NCI-H1105 (cell line): ENCODE measurements around the gene ZNF467.

Source experiments
- DNase-seq: peaks from one replicate; lab custom pipeline; 2025; lab: John Stamatoyannopoulos, UW

ZNF467 gene, protein sequence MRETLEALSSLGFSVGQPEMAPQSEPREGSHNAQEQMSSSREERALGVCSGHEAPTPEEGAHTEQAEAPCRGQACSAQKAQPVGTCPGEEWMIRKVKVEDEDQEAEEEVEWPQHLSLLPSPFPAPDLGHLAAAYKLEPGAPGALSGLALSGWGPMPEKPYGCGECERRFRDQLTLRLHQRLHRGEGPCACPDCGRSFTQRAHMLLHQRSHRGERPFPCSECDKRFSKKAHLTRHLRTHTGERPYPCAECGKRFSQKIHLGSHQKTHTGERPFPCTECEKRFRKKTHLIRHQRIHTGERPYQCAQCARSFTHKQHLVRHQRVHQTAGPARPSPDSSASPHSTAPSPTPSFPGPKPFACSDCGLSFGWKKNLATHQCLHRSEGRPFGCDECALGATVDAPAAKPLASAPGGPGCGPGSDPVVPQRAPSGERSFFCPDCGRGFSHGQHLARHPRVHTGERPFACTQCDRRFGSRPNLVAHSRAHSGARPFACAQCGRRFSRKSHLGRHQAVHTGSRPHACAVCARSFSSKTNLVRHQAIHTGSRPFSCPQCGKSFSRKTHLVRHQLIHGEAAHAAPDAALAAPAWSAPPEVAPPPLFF

DNA sequence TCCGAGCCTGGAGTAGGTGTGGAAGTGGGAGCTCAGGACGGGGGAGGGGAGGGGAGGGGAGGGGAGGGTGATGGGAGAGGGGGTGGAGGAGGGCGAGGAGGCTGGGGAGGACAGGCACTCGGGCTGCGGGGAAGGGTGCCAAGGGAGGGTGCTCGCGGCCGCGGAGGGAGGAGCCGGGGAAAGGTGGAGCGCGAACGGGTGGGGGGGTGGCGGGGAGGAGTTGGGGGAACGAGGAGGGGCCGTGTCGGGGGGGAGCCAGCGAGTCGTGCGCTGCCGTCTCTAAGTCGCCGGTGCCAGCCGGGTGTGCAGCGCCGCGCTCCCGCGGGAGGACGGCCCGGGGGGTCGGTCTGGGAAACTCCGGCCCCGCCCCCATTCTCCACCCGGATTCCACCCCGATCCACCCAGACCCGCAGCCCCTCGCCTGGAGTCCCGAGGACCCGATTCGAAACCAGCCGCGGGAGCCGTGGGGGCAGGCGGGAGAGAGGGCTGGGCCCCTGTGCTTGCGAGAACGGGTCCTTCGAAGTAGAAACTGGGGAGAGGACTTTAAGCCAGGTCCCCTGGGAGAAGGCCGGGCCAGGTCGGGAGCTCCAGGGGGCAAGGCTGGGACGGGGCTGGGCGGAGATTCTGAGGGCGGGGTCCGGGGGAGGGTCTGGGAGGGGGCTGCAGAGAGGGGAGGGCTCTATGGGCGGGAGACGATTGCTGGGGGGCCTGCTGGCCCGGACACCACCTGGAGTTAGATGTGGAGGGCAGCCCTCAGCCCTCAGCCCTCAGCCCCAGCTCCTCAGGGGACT lies at the start of gene ZNF467:
ZNF467 (minus strand) TSS at position 143 of the 791 bp plus-strand sequence. CDS start 2,556 bp downstream, outside the sequence.
- peak; percentile 71 for DNase-seq

DNA sequence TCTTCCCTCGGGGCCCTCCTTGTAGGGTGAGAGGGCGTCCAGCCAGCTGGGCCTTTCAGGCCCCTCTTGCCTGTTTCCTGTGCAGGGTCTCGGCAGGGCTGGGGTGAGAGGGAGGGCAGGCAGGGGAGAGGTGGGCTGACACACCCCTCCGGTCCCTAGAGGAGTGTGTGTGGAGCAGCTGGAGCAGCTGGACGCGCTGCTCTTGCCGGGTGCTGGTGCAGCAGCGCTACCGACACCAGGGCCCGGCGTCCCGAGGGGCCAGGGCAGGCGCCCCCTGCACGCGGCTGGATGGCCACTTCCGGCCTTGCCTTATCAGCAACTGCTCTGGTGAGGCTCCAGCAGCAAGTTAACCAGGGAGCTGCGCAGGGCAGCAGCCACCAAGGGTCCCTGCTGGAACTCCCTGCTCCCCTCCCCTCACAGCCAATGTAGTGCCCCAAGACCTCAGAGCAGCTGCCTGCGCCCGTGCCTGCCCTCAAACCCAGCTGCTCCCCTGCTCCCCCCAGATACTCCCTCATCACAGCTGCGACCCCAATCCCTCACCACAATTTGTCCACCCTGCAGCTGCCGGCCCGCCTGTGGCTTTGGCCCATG lies 49.1 kb upstream of the ZNF467 start:
- DNase-seq: no peak

DNA sequence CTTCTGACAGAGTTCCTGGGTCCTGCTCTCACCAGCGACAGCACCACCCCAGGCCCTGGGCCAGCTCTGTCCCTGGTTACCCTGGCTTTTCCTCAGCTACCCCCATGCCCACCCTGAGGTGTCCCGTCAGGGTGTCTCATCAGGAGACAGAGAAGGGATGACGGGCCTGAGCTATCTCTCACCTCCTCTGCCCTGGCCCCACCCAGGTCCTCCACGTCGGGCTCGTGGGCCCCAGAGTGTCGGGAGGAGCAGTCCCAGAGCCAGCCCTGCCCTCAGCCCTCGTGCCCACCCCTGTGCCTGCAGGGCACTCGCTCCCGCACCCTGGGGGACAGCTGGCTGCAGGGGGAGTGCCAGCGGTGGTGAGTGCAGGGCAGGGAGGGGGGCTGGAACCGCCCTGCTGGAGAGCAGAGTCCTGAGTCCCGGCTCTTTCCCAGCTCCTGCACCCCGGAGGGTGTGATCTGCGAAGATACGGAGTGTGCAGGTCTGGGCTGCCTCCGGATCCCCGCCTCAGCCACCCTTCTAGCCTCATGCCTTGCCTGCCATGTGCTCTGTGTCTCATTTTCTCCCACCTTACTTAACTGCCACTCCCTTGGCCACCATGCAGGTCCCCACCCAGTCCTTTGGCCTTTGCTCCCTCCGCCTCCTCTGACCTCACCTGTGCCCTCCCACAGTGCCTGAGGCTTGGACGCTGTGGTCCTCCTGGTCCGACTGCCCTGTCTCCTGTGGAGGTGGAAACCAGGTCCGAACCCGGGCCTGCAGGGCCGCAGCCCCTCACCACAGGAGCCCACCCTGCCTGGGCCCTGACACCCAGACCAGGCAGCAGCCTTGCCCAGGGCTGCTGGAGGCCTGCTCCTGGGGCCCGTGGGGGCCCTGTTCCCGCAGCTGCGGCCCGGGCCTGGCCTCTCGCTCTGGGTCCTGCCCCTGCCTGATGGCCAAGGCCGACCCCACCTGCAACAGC lies 48.1 kb upstream of the ZNF467 start:
- DNase-seq: no peak

DNA sequence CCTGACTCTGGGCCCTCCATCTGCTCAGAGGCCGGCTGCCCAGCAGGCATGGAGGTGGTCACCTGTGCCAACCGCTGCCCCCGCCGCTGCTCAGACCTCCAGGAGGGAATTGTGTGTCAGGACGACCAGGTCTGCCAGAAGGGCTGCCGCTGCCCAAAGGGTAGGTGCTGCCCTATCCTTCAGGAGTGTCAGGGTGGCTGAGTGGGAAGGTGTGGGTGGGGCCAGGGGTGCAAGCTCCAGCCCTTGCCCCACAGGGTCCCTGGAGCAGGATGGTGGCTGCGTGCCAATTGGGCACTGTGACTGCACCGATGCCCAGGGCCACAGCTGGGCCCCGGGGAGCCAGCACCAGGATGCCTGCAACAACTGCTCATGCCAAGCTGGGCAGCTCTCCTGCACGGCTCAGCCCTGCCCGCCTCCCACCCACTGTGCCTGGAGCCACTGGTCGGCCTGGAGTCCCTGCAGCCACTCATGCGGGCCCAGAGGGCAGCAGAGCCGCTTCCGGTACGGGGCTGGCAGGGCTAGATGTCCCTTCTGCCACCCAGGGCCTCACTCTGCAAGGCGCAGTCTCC lies 47.3 kb upstream of the ZNF467 start:
- DNase-seq: no peak

DNA sequence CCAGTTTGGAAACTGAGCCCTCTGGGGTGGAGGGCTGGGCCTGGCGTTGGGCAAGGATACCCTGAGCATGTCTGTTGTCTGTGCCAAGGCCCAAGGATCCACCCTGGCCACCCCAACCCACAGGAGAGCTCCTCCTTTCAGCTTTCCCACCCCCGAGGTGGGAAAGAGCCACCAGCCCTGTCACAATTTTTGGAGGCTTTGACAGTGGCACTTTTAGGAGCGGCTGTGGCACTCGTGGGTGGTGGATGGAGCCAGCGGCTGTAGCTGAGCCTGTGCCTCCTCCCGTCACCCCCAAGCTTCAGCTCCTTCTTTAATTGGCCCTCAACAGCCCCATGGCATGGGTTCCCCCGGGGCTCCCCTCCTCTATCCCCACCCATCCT lies 46.6 kb upstream of the ZNF467 start:
- DNase-seq: no peak

DNA sequence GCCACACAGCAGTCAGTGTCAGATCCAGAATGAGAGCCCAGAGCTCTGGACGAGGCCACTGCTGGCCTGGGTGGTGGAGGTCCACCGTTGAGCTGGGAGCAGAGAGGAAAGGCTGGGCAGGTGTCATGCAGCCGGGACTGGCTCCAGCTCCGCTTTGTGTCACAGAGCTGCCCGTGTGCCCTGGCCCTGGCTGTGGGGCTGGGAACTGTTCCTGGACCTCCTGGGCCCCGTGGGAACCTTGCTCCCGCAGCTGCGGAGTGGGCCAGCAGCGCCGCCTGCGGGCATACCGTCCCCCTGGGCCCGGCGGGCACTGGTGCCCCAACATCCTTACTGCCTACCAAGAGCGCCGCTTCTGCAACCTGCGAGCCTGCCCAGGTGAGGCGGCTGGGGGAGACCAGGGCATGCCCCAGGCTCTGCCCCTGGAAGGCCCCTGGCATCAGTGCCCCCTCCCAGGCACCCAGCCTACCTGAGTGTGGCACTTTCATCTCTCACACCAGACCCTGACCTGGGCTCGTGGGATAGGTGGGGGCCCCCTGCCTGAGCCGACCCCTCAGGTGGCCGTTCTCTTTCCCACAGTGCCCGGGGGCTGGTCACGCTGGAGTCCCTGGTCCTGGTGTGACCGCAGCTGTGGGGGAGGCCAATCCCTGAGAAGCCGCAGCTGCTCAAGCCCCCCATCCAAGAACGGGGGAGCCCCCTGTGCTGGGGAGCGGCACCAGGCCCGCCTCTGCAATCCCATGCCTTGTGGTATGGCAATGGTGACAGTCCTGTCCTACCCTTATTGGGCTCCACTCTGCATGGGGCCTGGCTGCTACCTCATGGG lies 46.0 kb upstream of the ZNF467 start:
- DNase-seq: no peak

DNA sequence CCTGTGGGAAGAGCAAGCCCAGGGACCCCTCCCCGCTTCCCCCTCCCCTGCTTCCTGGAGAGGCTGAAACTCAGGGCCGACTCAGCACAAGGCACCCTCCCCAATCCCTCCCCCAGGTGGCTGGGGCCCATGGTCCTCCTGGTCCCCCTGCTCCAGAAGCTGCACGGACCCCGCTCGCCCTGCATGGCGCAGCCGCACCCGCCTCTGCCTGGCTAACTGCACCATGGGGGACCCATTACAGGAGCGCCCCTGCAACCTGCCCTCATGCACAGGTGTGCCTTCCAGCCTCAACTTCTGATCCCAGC lies 45.1 kb upstream of the ZNF467 start:
- DNase-seq: no peak

DNA sequence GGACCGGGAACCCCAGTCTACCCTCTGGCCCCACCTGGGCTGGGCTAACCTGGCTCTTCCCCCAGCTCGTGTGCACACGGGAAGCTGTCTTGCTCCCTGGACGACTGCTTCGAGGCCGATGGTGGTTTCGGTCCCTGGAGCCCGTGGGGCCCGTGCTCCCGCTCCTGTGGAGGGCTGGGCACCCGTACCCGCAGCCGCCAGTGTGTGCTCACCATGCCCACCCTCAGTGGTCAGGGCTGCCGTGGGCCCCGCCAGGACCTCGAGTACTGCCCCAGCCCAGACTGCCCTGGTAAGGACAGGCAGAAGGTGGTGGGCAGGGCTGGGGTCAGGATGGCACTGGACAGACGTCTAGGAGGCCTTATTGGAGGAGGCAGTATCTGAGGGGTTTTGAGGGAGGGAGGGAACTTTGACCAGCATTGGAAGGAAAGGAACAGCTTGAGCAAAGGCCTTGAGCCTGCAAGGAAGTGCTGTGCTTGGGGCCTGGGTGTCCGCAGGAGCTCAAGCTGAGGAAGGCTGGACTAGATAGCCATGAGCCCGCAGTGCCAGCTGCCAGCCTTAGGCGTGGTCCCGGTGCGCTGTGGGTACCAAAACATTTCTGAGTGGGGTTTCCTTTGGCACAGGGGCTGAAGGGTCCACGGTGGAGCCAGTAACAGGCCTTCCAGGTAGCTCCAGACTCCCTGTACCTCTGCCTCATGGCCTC lies 44.6 kb upstream of the ZNF467 start:
- DNase-seq: no peak

DNA sequence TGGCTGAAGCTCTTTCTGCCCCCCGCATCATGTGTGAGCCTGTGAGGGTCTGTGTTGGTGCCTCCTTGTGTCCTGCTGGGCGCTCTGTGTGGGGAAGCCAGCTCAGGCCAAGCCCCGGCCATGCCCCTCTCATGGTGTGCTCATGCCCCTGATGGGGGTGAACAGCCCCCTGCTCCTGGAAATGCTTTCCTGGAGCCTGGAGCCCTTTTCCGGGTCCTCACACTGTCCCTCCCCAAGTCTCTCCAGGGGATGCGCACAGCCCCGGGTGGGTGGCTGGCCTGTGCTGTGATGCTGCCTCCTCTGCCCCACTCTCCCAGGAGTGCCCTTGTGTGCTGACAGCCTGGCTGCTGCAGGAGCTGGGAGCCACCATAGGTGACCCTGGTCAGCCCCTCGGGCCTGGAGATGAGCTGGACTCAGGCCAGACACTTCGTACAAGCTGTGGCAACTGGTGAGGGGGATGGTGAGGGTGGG lies 43.9 kb upstream of the ZNF467 start:
- no peak for DNase-seq

DNA sequence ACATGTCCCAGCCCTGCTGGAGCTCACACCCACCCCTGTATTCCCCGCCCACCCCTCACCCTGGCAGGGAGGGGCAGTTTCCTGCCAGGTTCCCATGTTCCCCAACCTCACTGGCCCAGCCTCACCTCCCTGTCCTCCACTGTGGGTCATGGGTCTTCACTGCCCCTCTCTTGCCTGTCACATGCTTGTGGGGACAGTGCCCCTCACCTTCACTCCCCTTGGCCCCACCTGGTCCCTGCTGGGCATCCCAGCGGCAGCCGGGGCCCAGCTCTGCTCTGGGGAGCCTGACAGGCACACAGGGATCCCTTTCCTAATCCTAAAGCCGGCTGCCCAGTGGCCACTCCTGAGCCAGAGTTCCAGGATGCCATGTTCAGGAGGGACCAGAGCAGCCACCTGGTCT lies 43.4 kb upstream of the ZNF467 start:
- DNase-seq: no peak

DNA sequence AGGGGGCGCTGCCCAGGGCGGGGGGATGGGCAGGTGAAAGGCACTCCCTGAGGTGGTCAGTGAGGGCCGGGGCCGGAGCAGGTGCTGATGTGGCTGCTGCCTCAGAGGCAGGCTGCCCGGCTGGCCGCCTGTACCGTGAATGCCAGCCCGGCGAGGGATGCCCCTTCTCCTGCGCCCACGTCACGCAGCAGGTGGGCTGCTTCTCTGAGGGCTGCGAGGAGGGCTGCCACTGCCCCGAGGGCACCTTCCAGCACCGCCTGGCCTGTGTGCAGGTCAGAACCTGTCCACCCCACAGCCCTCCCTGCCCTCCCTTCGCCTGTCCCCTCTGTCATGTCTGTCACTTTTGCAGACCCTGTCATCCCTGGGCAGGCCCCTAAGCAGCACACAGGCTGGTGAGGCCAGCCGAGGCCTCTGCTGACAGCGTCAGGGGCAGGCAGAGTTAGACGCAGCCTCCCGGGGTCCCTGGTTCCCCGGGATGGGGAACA lies 42.9 kb upstream of the ZNF467 start:
- no peak for DNase-seq

DNA sequence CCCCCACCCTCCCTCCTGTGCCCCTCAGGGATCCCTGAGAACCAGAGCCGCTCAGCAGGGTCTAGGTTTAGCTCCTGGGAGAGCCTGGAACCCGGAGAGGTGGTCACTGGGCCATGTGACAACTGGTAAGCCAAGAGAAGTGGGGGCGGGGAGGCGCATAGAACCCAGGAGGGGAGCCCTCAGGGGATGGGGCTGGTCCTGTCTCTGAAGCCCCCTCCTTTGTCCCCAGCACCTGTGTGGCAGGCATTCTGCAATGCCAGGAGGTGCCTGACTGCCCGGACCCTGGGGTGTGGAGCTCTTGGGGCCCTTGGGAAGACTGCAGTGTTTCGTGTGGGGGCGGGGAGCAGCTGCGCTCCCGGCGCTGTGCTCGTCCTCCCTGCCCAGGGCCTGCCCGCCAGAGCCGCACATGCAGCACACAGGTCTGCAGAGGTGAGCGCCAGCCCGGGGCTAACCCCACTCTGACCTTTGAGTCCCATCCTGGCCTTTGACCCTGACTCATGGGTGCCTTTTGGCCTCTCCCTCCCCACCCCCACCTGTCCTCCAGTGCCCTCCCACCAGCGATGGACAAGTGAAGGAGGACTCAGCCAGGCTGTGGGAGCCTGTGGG lies 42.4 kb upstream of the ZNF467 start:
- no peak for DNase-seq

DNA sequence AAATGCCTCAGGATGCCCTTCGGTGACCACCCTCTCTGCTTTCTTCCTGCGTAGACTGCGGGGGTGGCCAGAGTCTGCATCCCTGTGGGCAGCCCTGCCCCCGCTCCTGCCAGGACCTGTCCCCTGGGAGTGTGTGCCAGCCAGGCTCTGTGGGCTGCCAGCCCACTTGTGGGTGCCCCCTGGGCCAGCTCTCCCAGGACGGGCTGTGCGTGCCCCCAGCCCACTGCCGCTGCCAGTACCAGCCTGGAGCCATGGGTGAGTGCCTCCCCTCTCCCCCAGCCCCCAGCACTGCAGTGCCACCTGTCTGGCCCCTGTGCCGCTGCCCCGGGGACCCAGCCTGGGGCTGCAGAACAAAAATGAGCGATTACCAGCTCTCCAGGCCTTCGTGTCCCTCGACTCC lies 41.7 kb upstream of the ZNF467 start:
- DNase-seq: no peak

DNA sequence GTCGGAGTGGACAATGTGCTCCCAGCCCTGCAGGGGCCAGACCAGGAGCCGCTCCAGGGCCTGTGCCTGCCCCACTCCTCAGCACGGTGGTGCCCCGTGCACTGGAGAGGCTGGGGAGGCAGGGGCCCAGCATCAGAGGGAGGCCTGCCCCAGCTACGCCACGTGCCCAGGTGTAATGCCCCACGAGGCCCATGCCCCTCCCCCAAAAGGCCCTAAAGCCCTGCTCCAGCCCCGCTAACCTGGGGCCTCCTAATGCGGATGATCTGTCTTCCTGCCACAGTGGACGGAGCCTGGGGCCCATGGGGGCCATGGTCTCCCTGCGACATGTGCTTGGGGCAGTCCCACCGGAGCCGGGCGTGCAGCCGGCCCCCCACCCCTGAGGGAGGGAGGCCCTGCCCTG lies 41.1 kb upstream of the ZNF467 start:
- no peak for DNase-seq

DNA sequence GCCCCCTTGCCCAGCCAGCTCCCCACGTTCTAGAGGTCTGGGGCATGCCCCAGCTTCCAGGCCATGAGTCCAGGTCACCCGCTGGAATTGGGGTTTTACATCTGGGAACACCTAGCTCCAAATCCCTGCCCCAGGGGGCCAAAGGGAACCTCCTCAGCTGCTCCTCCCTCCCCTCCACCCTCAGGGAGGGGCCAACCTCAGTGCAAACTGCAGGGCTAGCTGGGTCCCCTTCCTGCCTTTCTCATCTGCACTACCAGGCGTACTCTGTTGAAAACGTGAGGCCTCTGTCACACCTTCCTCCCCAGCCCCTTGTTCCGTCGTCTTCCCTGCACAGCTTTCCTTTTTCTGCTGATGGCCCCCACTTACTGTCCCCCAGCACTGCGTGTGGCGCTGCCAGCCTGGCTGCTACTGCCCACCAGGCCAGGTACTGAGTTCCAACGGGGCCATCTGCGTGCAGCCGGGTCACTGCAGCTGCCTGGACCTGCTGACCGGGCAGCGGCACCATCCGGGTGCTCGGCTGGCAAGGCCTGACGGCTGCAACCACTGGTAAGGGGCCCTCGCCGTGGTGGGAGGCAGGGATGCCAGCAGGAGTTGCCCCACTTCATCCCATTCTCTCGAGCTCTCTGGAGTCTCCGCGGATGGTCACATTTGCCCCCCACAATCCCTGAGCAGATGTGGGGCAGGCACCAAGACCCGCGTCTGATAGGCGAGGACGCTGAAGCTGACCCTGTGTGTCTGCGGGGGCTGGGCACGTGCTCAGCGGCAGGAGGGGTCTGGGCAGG lies 40.1 kb upstream of the ZNF467 start:
- DNase-seq: no peak

DNA sequence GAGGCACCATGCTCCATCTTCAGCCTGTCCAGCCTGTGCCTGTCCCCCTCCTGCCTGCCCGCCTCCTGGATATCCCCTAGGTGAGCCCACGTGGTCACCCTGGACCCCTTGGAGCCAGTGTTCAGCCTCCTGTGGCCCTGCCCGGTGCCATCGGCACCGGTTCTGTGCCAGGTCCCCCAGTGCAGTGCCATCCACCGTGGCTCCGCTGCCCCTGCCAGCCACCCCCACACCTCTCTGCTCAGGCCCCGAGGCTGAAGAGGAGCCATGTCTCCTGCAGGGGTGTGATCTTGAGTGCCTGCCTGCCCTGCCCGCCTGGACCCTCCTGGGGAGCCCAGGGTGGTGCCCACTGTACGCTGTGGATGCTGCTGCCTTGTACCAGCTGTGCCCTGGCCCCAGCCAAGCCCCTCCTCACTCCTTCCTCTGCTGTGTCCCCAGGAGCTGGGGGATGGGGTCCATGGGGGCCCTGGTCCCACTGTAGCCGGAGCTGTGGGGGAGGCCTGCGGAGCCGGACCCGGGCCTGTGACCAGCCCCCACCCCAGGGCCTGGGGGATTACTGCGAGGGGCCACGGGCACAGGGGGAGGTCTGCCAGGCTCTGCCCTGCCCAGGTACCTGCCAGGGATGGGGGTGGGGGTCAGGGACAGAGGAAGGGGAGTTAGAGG lies 38.6 kb upstream of the ZNF467 start:
- DNase-seq: no peak

DNA sequence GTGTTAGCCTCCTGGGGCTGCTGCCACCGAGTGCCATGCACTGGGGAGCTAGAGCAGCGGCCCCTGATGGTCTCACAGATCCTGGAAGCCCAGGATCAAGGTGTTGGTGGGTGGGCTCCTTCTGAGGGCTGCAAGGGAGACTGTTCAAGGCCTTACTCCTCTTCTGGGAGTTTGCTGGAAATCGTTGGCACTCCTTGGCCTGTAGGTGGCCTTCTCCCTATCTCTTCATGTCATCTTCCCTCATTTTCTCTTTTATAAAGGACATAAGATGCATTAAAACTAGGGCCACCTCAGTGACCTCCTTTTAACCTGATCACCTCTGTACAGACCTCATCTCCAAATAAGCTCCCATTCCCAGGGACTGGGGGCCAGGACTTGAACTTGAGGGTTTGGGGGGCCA lies 37.8 kb upstream of the ZNF467 start:
- no peak for DNase-seq

DNA sequence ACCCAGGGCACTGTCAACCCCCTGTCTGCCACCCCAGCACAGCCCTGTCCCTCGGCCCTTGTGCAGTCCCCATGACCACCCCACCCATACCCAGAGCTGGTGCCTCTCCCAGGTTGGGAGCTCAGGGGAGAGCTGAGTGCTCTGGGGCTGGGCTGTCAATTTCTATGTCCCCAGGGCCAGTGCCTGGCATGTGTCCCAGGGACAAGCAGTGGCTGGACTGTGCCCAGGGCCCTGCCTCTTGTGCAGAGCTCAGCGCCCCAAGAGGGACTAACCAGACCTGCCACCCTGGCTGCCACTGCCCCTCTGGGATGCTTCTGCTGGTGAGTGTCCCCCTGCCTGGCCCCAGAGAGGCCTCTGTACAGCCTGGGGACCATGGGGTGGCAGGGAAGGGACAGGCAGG lies 35.8 kb upstream of the ZNF467 start:
- DNase-seq: no peak
